ENCODE measurements around the gene ELAVL3.

DNA sequence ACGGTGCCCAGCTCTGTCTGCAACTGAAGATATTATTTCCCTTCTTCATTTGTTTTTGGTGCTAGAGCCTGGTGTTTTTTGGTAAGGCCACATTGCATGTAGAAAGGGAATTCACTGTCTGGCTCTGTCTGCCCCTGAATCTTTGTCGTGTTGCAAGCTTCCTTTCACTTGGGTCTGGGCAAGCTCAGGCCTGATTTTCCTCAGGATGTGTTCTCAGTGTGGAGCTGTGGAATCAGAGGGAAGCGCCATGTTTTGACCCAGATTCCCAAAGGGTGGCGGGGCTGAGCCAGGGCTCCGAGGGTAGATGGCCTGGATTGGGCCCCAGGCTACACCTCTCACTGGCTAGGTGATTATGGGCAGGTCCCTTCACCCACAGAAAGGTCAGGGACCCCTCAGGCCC lies 36.8 kb downstream of the ELAVL3 start:
- no peak for TF ChIP-seq POLR2A (IDR thresholded peaks at IDR 0.05; ENCODE audit: low read length)
- TF ChIP-seq GATA1 (IDR thresholded peaks at IDR 0.05; ENCODE audit: low read depth, low read length), result no peak
